Stimulated activated CD4-positive, alpha-beta T cell treated with anti-CD3 and anti-CD28 coated beads, Interleukin-15, amount 100 ng/mL, for 24 hours (primary cell): ENCODE results near the gene LCNL1.
"Not testable (repeated sequence)": the region's sequence is repeated elsewhere in the genome, so short reads cannot be mapped to it uniquely, and the experiment has no call there.

Experiments
- DNase-seq: peaks from one replicate; pipeline ENCODE4 v3.0.0-alpha.2; 2020

The LCNL1 gene

DNA sequence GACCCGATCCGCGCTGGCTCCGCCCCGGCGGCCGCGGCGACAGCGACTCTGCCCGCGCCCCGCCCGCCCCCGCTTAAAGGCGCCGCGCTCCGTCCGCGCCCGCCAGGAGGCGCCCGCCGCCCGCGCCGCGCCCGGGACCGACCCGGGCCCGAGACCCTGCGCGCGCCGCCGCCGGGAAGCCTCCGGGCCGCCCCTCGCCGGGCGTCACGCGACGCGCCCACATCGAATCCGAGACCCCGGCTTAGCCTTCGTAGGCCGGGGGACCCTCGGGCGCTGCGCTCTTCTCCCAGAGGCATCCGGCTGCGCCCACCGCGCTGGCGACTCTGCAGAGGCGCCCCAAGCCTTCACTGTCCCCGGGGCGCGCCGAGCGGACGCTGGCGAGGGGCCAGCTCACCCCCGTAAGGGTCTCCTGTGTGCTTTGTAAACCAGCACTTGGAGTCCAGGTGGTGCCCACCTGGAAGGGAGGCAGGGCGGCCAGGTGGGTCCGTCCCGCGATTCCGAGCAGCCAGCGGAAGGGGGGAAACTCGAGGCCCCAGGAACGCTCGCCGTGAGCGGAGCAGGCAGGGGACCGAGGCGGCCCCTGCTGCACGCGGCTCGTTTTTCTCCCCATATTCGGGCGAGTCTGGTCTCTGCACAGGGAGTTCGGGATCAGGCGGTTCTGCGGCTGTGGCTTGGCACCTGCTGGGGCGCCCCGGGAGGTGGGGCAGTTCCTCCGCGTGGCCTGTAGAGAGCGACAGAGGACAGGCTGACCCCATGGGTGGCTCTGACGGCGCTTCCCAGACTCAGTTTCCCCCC is 45.7 kb downstream of the LCNL1 start:
- peak; percentile 80 for DNase-seq

DNA sequence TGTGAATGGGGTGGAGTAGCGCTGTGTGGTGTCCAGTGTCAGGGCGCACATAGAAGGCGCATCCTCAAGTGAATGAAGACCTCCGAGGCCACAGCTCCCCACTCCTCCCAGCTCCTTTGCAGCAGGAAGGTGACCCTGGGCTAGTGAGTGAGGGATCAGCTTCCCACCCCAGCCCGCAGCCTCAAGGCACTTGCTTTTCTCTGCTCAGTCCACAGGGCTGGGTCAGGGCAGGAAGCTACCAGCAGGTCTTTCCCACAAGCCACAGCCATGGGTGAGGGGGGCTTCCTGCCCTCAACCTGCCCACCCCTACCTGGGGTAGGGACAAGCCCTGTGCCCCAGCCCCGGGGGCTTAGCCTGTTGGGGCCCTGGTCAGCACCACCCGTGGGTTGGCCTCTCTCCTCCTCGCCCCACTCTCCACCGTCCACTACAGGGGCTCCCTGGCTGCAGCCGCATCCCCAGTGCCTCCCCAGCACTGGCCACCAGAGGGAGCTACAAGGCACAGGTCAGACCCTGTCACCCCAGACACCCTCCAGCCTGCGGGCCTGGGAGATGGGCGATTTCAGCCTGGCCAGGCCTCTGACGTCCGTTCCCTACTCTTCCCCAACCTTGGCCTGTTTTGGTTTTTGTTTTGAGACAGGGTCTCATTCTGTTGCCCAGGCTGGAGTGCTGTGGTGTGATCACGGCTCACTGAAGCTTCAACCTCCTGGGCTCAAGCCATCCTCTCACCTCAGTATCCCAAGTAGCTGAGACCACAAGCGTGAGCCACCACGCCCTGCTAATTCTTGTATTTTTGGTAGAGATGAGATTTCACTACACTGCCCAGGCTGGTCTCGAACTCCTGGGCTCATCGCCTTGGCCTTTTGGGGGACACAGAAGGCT is 46.5 kb downstream of the LCNL1 start:
- peak; percentile 85 for DNase-seq

DNA sequence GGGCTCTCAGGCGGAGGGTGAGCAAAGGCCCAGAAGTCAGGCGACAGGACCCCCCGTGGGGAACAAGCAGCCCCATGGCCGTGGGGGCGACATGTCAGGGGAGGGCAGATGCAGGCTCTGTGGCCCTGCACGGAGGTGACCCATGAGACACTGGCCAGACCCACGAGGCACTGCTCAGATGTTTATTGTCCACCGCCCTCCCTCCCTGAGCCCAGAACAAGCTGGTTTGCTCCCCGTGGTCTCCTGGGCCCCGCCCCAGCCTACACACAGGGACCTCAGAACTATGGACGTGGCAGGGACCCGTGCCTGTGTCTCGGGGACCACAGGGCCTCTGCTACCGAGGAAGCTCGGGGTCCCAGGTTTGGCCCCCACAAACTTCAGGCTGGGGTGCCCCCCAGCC is 47.2 kb downstream of the LCNL1 start:
- DNase-seq = no peak

DNA sequence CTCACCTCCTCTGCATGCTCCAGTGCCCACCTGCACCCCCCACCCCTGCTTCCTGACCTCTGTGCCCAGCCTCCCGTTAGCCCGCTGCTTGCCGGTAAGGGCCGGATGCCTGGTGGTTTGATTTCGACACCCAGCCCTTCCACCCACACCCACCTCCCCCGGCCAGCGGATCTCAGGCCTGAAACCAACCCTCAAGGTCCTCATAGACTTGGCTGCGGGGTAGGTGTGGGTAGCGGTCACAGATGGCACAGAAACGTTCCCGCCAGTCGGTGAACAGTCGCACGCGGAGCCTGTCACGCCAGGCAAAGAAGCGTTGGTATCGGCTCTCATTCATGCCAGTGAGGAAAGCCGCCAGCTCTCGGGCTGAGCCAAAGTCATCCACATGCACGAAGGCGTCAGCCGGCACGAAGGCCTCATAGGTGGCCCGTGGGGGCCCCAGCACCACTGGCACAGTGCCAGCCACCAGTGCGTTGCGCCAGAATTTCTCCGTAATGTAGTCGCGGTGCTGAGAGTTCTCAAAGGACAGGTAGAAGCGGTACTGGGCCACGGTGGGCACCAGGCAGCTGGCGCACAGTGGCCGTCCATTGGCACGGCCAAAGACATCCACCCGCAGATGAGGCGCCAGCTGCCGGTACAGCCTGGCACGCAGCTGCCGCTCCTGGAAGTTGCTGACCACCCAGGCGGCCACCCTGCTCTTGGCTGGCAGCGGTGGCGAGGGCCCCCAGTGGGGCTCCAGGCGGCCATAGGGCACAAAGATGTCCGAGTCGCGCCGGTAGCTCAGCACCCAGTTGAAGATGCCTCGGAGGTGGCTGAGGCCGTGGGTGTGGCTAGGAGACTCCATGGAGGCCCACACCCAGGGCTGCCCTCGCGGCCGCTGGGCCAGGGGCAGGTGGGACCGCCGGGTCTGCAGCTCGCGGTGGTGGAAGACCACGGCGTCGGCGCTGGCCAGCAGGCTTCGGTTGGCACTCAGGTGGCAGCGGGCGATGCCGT is 48.0 kb downstream of the LCNL1 start:
- DNase-seq = peak; percentile 68

DNA sequence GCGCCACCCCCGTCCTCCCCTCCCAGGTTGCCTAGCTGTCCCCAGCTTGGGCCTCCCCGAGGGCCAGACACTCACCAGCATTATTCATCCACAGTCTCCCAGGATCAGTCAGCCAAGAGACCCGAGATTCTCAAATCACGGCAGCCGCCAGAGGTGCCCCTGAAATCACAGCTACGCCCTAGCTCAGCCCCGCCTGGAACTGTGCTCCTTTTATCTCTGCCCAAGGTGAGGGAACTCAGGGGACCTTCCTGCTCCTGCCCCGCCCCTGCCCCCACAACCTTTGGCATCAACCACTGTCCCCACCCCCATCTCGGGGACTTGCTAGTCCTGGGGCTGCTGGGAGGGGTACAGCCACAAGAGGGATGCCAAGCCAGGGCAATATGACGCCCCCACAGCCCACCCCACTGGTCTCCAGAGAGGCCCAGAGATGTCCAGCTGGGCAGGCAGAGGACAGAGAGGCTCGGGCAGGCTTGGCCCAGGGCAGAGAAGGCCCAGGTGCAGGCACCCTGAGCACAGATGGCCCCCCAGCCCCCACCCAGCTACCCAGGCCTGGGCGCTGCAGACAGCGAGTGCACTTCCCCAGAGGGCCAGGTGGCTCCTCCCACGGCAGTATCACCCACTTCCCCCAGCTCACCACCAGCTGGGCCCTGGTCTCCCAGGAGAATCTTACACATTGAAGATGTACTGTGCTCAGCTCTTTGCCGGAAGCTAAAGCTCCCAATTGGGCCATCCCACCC is 49.3 kb downstream of the LCNL1 start, which contains the start of gene FUT7:
TSS of gene FUT7 (minus strand) at position 185 of the 737 bp plus-strand sequence. CDS start at position 88, 97 bp downstream.
- DNase-seq = peak; percentile 45

DNA sequence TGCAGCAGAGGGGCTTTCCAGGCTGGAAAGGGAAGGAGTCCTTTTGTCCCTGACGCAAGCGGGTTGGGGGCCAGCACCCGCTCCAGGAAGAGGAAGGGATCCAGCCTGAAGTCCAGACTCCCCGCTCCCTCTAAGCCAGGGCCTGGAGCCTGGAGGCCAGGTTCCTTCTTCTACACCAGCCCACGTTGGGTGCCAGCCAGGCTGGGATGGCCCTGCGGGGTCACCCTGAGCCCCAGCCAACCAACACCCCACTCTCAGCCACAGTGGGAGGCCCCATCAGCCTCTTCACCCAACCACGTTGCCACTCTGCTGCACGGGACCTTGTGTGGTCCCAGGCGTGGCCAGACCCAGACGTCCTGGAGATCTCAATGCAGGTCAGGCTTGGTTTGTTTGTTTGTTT is 50.1 kb downstream of the LCNL1 start:
- DNase-seq = no peak

DNA sequence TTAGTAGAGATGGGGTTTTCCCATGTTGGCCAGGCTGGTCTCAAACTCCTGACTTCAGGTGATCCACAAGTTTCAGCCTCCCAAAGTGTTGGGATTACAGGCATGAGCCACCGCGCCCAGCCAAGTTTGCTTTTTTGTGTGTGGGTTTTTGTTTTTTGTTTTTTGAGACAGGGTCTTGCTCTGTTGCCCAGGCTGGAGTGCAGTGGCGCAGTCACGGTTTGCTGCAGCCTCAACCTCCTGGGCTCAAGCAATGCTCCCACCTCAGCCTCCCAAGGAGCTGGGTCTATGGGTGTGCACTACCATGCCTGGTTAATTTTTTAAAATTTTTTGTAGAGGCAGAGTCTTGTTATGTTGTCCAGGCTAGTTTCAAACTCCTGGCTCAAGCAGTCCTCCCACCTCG is 50.7 kb downstream of the LCNL1 start:
- DNase-seq = not testable (repeated sequence)

DNA sequence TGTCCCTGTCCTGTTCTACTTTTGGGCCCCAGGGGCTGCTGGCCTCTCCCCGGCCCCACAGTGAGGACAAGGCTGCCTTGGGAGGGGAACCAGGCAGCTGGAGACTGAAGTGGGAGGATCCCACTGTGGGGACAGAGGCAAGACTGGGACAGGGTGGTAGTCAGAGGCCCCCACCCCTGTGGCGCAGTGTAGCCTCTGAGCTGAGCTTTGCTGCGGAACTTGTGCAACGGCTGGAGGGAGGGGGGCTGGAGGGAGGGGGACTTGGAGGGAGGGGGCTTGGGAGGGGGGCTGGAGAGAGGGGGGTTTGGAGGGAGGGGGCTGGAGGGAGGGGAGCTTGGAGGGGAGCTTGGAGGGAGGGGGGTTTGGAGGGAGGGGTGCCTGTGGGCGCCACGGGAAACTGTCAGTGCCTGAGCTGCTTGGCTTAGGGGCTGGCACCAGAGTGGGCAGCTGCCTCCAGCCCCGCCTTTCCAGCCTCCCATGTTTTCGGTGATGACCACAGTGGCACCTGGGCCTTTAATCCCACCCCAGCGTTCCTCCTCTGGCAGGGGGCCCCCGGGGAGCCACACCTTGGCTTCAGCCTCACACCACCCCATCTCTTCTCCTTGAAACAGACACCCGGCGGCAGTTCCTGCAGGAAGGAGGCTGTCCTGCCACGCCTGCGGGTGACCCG is 51.4 kb downstream of the LCNL1 start:
- DNase-seq = no peak

DNA sequence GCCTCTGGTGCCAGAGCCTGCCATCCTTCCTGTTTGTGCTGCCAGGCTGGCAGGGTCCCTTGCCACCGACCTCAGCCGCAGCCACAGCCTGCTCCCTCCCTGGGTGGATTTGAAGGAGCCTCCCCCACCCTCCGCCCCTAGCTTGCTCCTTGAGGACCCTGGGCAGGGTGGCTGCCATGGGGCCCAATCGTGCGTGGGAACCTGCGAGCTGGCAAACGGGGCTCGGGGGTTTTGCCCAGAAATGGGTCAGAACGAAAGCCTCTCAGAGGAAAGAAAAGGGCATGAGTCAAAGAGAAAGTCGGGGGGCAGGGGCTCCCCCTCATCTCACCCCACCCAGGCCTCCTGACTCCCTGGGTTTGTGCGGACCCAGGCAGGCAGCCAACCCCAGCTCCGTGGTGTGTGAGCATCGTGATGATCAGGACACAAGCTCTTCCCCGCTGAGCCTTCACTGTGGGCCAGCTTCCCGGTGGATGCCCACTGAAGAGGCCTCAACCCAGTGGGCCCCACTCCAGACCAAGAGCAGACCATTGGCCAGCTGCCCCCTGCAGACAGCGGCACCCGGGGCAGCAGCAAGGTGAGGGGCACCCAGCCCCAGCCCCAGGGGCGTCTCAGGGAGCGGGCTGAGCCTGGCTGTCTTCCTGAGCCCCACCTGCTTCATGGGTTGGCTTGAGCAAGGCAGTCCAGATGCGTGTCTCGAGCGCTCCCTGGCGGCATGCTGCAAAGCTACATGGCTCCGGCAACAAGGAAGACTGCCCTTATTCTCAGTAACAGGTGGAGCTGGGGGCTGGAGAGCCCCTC is 52.1 kb downstream of the LCNL1 start:
- peak; percentile 92 for DNase-seq
